Pancreas (tissue), 10 donors: ENCODE data around the gene ZNF574. TPM values are rescaled to one million over a fixed set of nuclear protein-coding genes. Genes with fewer than 3 reads are reported as not detected.
A peak's percentile ranks its signal among the peaks of the same experiment; 100 is the strongest.

Source experiments
- ATAC-seq, 4 donors: fragments of 200-7000 bp; cut with Tn5 transposase; one replicate each; pipeline versions ENCODE4 v1.8.0 to v1.9.1; 2020; ENCODE audit warnings: mild to moderate bottlenecking in 4 of 4, moderate library complexity in 4 of 4
- DNase-seq, 6 donors: peaks; one replicate each; pipeline ENCODE4 v3.0.0-alpha.2; 2020
- FAIRE-seq: peaks from 2 replicates; lab custom pipeline; 2012; peaks lifted over from hg19 to GRCh38; lab: Jason Lieb, UNC
- H3K27ac ChIP-seq, 4 donors: fragments of 200-600 bp; sonication (generic); 1 replicate in 3 of 4; 2 replicates in 1 of 4; pipeline versions ENCODE4 v1.5.0 to v1.8.0; 2020
- H3K27me3 ChIP-seq, 4 donors: fragments of 200-600 bp; one replicate each; pipeline ENCODE4 v1.8.0; 2021
- H3K36me3 ChIP-seq, 3 donors: fragments of 200-600 bp; sonication (generic) in 1 of 3; one replicate each; pipeline versions ENCODE4 v1.5.0 to v1.8.0; 2020 to 2021
- H3K4me1 ChIP-seq, 3 donors: fragments of 200-600 bp; one replicate each; pipeline ENCODE4 v1.8.0; 2021
- H3K4me3 ChIP-seq, 4 donors: fragments of 200-600 bp; sonication (generic) in 2 of 4; one replicate each; pipeline versions ENCODE4 v1.5.0 to v1.8.0; 2020 to 2021
- H3K9me3 ChIP-seq, 4 donors: fragments of 200-600 bp; one replicate each; pipeline ENCODE4 v1.8.0; 2021
- CTCF ChIP-seq, 4 donors: fragments of 200-600 bp; sonication (generic) in 3 of 4; IDR thresholded peaks; one replicate each; pipeline versions ENCODE4 v1.5.0 to v1.8.0; 2021; ENCODE audit warnings: antibody characterized with exemption in 4 of 4
- WGBS, 2 donors: extraction: QIAGEN DNeasy Blood & Tissue Kit; methylation state at CpG; one replicate each; pipeline ENCODE4 v1.1.7; 2013; 5-methylcytosine and 5-hydroxymethylcytosine counted together
- intact Hi-C, 3 donors: fragments of 100-400 bp; cut with DNase I; formaldehyde crosslinking; loops; one replicate each; pipeline versions ENCODE4 v1.11.1 to v1.14.2; 2022
- polyA plus RNA-seq, 2 donors: library from polyadenylated mRNA; stranded (reverse); fragments of 200-250 nt; gene quantifications; one replicate each; pipeline ENCODE4 v1.2.3, GENCODE V29; 2013
- total RNA-seq, 6 donors: library from RNA; stranded (reverse); fragmentation: NEBNext Ultra II Directional in 4 of 6; extraction: Animal tissue kit (Norgen Biotek cat#: 25700) in 4 of 6; gene quantifications; one replicate each; pipeline versions ENCODE4 v1.2.1 to v1.2.4, GENCODE V29; 2021 to 2023
- donor health status: healthy with polysubstance abuse.
- donor health status: DM: no; HTN: no; CAD: no; lungs with moderate emphysema.
- donor health status: DM: no; HTN: no; CAD: no.
- donor health status: control.
- donor health status: control.
- donor health status: Bipolar disorder and iron deficiency.
- donor health status: DM: yes; HTN: yes; CAD: no.
- donor health status: DM: no; HTN: no; CAD: no.
- donor health status: DM: no; HTN: no; CAD: no.
- donor health status: DM: yes; HTN: yes; CAD: no.

ZNF574 gene
- total and polyA plus RNA-seq, 8 donors = 3.9 to 8.5 (median 5.8) TPM

- TF ChIP-seq CTCF (IDR thresholded peaks at IDR 0.05) = no peak
- WGBS, 2 donors = 85 to 88% methylated on average over 16 of the region's 16 CpGs
- ATAC-seq (no peak), DNase-seq (no peak), FAIRE-seq (no peak)
- Histone ChIP-seq H3K9me3 (no peaks in the 10 kb centered on the region), H3K4me3 (no peak overlapping the region), H3K27me3 (no peaks in the 10 kb centered on the region), H3K27ac (no peak overlapping the region), H3K4me1 (peaks cover 0 to 12% (median 10%) of the 10 kb centered on the region in 3 donors), H3K36me3 (peaks cover 7 to 29% (median 23%) of the 10 kb centered on the region in 3 donors)
- intact Hi-C loops = no loop called here
These were observed 3.3 kb downstream of the ZNF574 start for GRCh38 chr19:42079276-42079669.

GRCh38 chr19:42079886-42080763 lies 4.2 kb downstream of the ZNF574 start:
- no peak overlapping the region for H3K27ac ChIP-seq
- peaks cover 7 to 29% (median 23%) of the 10 kb centered on the region in 3 donors for H3K36me3 ChIP-seq
- intact Hi-C loops = no loop called here
- WGBS, 2 donors = 89 to 92% methylated on average over 44 of the region's 44 CpGs
- H3K4me3 ChIP-seq = no peak overlapping the region
- no peaks in the 10 kb centered on the region for H3K27me3 ChIP-seq
- no peak for TF ChIP-seq CTCF (IDR thresholded peaks at IDR 0.05)
- ATAC-seq (no peak), FAIRE-seq (no peak), DNase-seq (peak in 2 of 6 donors; percentile 39 to 56)
- H3K9me3 ChIP-seq = no peaks in the 10 kb centered on the region
- peaks cover 0 to 10% (median 10%) of the 10 kb centered on the region in 3 donors for H3K4me1 ChIP-seq

GRCh38 chr19:42080764-42081375 lies 4.9 kb downstream of the ZNF574 start:
- no peak for DNase-seq
- 91 to 93% methylated on average over 28 of the region's 28 CpGs for WGBS, 2 donors
- no peak for TF ChIP-seq CTCF (IDR thresholded peaks at IDR 0.05)
- intact Hi-C loops = no loop called here
- Histone ChIP-seq H3K27ac (no peak overlapping the region), H3K4me3 (no peak overlapping the region), H3K9me3 (no peaks in the 10 kb centered on the region), H3K27me3 (no peaks in the 10 kb centered on the region), H3K36me3 (peaks cover 7 to 29% (median 23%) of the 10 kb centered on the region in 3 donors), H3K4me1 (peaks cover 0 to 10% (median 10%) of the 10 kb centered on the region in 3 donors)
- ATAC-seq = no peak
- no peak for FAIRE-seq

GRCh38 chr19:42081584-42082203 lies 5.7 kb downstream of the ZNF574 start:
- Histone ChIP-seq H3K4me3 (no peak overlapping the region), H3K27me3 (no peaks in the 10 kb centered on the region), H3K27ac (no peak overlapping the region), H3K36me3 (peaks cover 7 to 29% (median 23%) of the 10 kb centered on the region in 3 donors), H3K9me3 (no peaks in the 10 kb centered on the region), H3K4me1 (peaks cover 0 to 10% (median 8%) of the 10 kb centered on the region in 3 donors)
- TF ChIP-seq CTCF (IDR thresholded peaks at IDR 0.05) = peak in 3 of 4 donors; percentile 13 to 35 (median 26)
- ATAC-seq (peak; percentile 41 to 86 (median 74)), DNase-seq (no peak), FAIRE-seq (no peak)
- 60 to 64% methylated on average over 2 of the region's 2 CpGs for WGBS, 2 donors
- intact Hi-C loops = no loop called here
